Embryonic facial prominence (tissue), 1 donor: ENCODE data around the gene PEX5L.
"Not testable (repeated sequence)": the region's sequence is repeated elsewhere in the genome, so short reads cannot be mapped to it uniquely, and the experiment has no call there.

Experiments
- DNase-seq: peaks from one replicate; pipeline ENCODE4 v3.0.0-alpha.2; 2016; ENCODE audit errors: extremely low spot score

PEX5L gene

GRCh38 chr3:179840985-179841384 is 195.8 kb downstream of the PEX5L start:
- DNase-seq = no peak

GRCh38 chr3:179837374-179837773 is 199.4 kb downstream of the PEX5L start:
- no peak for DNase-seq

GRCh38 chr3:179833294-179833693 is 203.4 kb downstream of the PEX5L start:
- no peak for DNase-seq

GRCh38 chr3:179832333-179832854 is 204.3 kb downstream of the PEX5L start:
- DNase-seq = no peak

- DNase-seq = no peak
These were observed 207.3 kb downstream of the PEX5L start for GRCh38 chr3:179829401-179829800.

GRCh38 chr3:179828738-179829137 is 208.0 kb downstream of the PEX5L start:
- no peak for DNase-seq

GRCh38 chr3:179826247-179826637 is 210.5 kb downstream of the PEX5L start:
- no peak for DNase-seq

GRCh38 chr3:179825527-179826246 is 211.1 kb downstream of the PEX5L start:
- no peak for DNase-seq

GRCh38 chr3:179822296-179822695 is 214.4 kb downstream of the PEX5L start:
- DNase-seq = no peak

GRCh38 chr3:179819379-179819778 is 217.4 kb downstream of the PEX5L start:
- no peak for DNase-seq

GRCh38 chr3:179812096-179812382 is 224.7 kb downstream of the PEX5L start:
- no peak for DNase-seq

GRCh38 chr3:179811321-179812095 is 225.2 kb downstream of the PEX5L start:
- DNase-seq = no peak

- DNase-seq = no peak
These were observed 227.1 kb downstream of the PEX5L start for GRCh38 chr3:179809639-179810038.

GRCh38 chr3:179807588-179807987 is 229.1 kb downstream of the PEX5L start:
- no peak for DNase-seq

- DNase-seq = no peak
These were observed 230.6 kb downstream of the PEX5L start for GRCh38 chr3:179806177-179806576.

- no peak for DNase-seq
These were observed 234.9 kb downstream of the PEX5L start for GRCh38 chr3:179801856-179802255.

- DNase-seq = no peak
These were observed 235.5 kb downstream of the PEX5L start for GRCh38 chr3:179801263-179801662.

- DNase-seq = no peak
These were observed 239.5 kb downstream of the PEX5L start for GRCh38 chr3:179797192-179797591.

- DNase-seq = no peak
These were observed 240.3 kb downstream of the PEX5L start for GRCh38 chr3:179796421-179796820.

GRCh38 chr3:179794355-179794754 is 242.4 kb downstream of the PEX5L start:
- no peak for DNase-seq

GRCh38 chr3:179791793-179792192 is 244.9 kb downstream of the PEX5L start:
- DNase-seq = no peak

- no peak for DNase-seq
These were observed 247.7 kb downstream of the PEX5L start for GRCh38 chr3:179788996-179789395.

- DNase-seq = not testable (repeated sequence)
These were observed 253.9 kb downstream of the PEX5L start for GRCh38 chr3:179782841-179783240.
